ENCODE data around the gene SKIL.

- TF ChIP-seq, protein P1, sequence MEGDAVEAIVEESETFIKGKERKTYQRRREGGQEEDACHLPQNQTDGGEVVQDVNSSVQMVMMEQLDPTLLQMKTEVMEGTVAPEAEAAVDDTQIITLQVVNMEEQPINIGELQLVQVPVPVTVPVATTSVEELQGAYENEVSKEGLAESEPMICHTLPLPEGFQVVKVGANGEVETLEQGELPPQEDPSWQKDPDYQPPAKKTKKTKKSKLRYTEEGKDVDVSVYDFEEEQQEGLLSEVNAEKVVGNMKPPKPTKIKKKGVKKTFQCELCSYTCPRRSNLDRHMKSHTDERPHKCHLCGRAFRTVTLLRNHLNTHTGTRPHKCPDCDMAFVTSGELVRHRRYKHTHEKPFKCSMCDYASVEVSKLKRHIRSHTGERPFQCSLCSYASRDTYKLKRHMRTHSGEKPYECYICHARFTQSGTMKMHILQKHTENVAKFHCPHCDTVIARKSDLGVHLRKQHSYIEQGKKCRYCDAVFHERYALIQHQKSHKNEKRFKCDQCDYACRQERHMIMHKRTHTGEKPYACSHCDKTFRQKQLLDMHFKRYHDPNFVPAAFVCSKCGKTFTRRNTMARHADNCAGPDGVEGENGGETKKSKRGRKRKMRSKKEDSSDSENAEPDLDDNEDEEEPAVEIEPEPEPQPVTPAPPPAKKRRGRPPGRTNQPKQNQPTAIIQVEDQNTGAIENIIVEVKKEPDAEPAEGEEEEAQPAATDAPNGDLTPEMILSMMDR (IDR thresholded peaks at IDR 0.05; ENCODE audit: low read length), result no peak
- TF ChIP-seq EZH2phosphoT487 (IDR thresholded peaks at IDR 0.05; ENCODE audit: low read length), result no peak
- no peak for TF ChIP-seq EZH2 (optimal IDR thresholded peaks at IDR 0.05; ENCODE audit: low read depth, low read length)
These were observed 27.1 kb upstream of the SKIL start for GRCh38 chr3:170330366-170330765.

All from MM.1S (cell line).